ENCODE data around the gene EXOC3L4.
"Not testable (repeated sequence)": the region's sequence is repeated elsewhere in the genome, so short reads cannot be mapped to it uniquely, and the experiment has no call there.

EXOC3L4 gene

GRCh38 chr14:103094406-103095209 lies at the start of gene EXOC3L4:
EXOC3L4 (plus strand) TSS chr14:103094725; CDS start chr14:103100220, 5,495 bp downstream.
- no peak for DNase-seq

- no peak for DNase-seq
Measured at GRCh38 chr14:103045371-103045869, 49.1 kb upstream of the EXOC3L4 start.

- DNase-seq: not testable (repeated sequence)
Measured at GRCh38 chr14:103047453-103047852, 47.1 kb upstream of the EXOC3L4 start.

GRCh38 chr14:103050935-103051334 lies 43.6 kb upstream of the EXOC3L4 start:
- DNase-seq: no peak

GRCh38 chr14:103052407-103052806 lies 42.1 kb upstream of the EXOC3L4 start:
- DNase-seq: no peak

- no peak for DNase-seq
Measured at GRCh38 chr14:103055695-103056094, 38.8 kb upstream of the EXOC3L4 start.

GRCh38 chr14:103056322-103057027 lies 38.0 kb upstream of the EXOC3L4 start:
- peak in 2 of 6 experiments; percentile 5 to 11 for DNase-seq

- no peak for DNase-seq
Measured at GRCh38 chr14:103057028-103057371, 37.5 kb upstream of the EXOC3L4 start.

- DNase-seq: peak; percentile 17 to 63 (median 52)
Measured at GRCh38 chr14:103057372-103058163, 37.0 kb upstream of the EXOC3L4 start, which contains the start of gene CDC42BPB. CDC42BPB (minus strand) TSS chr14:103057549; CDS start chr14:103057173, 376 bp downstream.

GRCh38 chr14:103058164-103059055 lies 36.1 kb upstream of the EXOC3L4 start:
- peak in 1 of 6 experiments; percentile 47 for DNase-seq

GRCh38 chr14:103059556-103059955 lies 35.0 kb upstream of the EXOC3L4 start:
- DNase-seq: no peak

GRCh38 chr14:103061482-103061976 lies 33.0 kb upstream of the EXOC3L4 start:
- DNase-seq: no peak

GRCh38 chr14:103064436-103064835 lies 30.1 kb upstream of the EXOC3L4 start:
- no peak for DNase-seq

GRCh38 chr14:103064978-103065377 lies 29.5 kb upstream of the EXOC3L4 start:
- no peak for DNase-seq

- DNase-seq: no peak
Measured at GRCh38 chr14:103065861-103066260, 28.7 kb upstream of the EXOC3L4 start.

- DNase-seq: no peak
Measured at GRCh38 chr14:103066399-103066798, 28.1 kb upstream of the EXOC3L4 start.

GRCh38 chr14:103067231-103067954 lies 27.1 kb upstream of the EXOC3L4 start:
- DNase-seq: no peak

- no peak for DNase-seq
Measured at GRCh38 chr14:103068351-103069073, 26.0 kb upstream of the EXOC3L4 start.

- DNase-seq: no peak
Measured at GRCh38 chr14:103070263-103070885, 24.2 kb upstream of the EXOC3L4 start.

Data from stimulated activated naive CD4-positive, alpha-beta T cell (primary cell).